GM21515 (cell line): ENCODE measurements around the gene PDGFRB.
"Not testable (repeated sequence)": the region's sequence is repeated elsewhere in the genome, so short reads cannot be mapped to it uniquely, and the experiment has no call there.

Source experiments
- ATAC-seq: cut with Tn5 transposase; IDR thresholded peaks from one replicate; pipeline ENCODE4 v1.9.1; 2021; ENCODE audit not compliant: unreplicated experiment

The PDGFRB gene

DNA sequence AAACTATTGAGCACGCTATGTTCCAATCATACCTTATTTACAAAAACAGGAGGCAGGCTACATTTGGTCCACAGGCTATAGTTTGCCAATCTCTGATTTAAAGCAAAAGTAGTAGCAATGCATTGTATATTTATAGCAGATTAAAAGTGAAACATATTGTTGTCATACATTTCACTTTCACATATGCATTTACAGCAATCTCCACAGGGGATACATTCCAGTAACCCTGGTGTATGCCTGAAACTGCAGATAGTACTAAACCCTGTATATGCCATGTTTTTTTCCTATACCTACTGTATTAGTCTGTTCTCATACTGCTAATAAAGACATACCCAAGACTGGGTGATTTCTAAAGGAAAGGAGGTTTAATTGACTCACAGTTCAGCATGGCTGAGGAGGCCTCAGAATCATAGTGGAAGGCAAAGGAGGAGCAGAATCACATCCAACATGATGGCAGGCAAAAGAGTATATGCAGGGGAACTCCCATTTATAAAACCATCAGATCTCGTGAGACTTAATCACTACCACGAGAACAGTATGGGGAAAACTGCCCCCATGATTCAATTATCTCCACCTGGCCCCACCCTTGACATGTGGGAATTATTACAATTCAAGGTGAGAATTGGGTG, 63.4 kb downstream of the PDGFRB start:
- ATAC-seq, result peak; percentile 86

DNA sequence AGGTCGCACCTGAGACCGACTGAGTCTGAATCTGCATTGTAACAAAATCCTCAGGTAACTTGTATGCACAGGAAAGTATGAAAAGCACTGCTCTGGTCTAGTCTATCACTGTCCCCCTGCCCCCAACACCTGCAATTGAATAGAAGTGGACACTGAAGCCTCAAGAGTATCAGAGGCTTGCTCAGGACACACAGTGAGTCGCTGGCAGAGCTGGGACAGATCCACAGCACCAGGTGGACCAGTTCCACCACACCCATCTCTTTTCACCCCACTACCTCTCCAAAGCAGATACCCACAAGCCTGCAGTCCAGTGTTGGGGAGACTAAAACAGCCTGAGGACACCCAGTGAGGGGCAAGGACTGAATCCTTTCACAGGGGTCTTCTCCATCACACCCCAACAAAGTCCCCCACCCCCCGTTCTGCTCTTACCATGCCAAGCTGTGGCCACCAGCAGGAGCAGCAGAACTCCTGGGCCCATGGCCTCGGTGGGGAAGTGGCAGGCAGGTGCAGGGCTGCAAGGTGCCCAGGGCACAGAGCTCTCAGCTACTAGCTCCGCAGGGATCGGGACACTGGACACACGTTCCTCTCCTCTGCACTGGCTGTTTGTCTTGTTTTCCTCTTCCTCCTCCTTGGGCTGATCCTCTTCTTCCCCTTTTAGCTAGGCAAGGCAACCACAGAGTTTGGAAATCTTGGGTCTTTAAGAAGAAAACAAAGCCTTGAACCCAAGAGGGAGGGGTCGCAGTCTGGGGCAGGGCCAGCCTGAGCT, 69.5 kb downstream of the PDGFRB start, which contains the start of gene CSF1R:
CSF1R (minus strand) TSS at position 605 of the 766 bp plus-strand sequence; CDS start at position 478, 127 bp downstream.
- ATAC-seq, result no peak

DNA sequence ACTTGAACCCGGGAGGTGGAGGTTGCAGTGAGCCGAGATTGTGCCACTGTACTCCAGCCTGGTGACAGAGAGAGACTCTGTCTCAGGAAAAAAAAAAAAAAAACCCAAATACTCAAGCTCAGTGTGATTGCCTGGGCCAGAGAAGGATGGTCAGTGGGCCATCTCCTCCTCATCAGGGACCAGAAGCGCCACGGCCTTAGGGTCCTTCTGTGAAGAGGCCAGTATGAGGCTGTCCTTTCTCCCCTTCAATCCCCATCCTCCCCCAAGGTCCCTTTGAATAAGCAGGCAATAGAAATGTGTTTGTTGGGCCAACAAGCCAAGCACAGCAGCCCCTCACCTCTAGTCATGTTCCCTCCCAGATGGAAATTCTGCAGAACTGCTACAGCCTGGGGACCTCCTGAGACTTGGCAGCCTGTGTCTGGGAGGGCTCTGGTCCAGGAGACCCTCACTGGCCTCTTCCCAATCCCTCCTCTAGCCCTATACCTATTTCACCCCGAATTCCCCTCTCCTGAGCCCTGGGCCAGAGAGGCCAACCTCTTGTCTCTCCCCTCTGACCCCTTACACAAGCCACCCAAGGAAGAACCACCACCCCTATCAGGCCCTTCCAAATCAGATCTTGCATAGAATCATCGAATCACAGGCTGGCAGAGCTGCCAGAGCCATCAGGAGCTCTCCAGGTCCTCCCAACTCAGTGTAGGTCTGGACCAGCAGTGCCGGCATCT, 70.3 kb downstream of the PDGFRB start:
- ATAC-seq, result no peak

DNA sequence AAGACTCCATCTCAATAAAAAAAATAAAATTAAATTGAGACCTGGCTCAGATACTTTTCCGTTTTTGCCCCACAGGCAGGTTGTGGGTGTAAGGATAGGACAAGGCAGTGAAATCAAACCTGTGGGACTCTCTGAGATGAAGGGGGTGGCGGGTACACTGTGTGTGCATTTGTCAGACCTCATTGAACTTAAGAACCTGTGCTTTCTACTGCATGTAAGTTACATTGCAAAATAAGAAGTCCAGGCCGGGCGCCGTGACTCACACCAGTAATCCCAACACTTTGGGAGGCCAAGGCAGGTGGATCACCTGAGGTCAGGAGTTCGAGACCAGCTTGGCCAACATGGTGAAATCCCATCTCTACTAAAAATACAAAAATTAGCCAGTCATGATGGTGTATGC, 70.9 kb downstream of the PDGFRB start:
- ATAC-seq, result not testable (repeated sequence)

DNA sequence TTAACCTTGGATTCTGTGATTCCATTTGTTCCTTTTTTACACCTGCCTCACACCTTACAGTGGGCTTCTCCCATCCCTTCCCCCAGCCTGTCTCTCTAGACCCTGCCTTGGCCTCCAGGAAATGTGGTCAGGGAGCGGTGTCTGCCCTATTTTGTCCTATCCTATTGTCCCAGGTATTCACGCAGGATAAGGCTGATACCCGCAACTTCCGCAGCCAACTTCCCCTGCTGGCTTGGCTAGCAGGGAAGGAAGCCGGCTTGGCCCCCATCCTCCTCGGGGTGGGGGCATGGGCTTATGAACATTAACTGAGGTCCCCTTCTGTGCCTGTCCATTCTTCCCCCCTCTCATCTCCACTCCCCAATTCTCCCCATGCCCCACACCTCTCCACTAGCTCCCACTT, 72.8 kb downstream of the PDGFRB start:
- ATAC-seq, result no peak

DNA sequence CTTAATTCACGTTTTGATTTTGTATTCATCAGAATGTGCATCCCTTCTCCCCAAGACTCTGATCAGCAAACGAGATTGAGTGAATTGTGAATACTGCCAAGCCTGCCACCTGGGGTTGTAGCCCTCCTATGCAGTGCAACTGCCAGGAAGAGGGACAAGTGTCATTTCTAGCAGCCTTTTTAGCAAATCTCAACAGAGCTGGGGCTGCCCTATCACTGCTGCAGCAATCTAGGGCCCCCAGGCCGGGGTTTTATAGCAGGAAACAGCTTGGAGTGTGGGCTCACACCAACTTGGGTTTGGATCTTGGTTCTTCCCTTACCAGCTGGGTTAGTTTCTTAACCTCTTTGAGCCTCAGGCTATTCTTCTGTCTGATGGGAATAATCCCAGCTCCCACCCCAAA, 73.3 kb downstream of the PDGFRB start:
- peak; percentile 7 for ATAC-seq

DNA sequence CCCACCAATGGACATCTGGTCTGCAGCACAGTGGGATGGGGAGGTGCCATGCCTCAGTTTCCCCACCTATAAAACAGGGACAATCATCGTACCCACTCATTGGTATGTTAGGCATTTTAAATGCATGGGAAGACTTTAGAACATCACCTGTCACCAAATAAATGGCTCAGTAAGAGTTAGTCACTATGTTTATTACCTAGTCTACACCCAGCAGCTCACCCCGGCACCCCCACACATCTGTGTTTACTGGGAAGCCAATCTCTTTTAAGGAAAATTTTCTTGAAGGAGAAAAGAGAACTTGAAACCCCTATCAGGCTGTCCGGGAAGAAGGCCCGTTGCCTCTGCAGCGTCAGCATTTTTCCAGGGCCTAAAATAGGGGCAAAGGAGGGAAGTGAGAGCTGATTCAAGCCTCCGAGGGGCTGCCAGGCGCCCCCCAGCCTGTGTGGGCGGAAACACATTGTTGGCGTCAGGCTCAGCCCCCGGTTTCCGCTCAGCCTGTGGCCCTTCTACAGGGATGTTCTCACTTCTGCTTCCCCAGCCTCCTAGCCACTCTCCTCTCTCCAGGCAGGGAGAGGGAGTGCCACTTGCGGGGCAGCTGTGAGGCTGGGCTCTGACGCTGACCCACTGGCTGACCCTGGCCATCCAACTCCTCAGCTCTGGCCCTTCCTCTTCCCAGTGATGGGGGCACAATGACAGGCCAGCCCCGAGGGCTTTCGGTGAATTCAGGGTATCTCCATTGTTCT, 73.9 kb downstream of the PDGFRB start:
- peak; percentile 85 for ATAC-seq

DNA sequence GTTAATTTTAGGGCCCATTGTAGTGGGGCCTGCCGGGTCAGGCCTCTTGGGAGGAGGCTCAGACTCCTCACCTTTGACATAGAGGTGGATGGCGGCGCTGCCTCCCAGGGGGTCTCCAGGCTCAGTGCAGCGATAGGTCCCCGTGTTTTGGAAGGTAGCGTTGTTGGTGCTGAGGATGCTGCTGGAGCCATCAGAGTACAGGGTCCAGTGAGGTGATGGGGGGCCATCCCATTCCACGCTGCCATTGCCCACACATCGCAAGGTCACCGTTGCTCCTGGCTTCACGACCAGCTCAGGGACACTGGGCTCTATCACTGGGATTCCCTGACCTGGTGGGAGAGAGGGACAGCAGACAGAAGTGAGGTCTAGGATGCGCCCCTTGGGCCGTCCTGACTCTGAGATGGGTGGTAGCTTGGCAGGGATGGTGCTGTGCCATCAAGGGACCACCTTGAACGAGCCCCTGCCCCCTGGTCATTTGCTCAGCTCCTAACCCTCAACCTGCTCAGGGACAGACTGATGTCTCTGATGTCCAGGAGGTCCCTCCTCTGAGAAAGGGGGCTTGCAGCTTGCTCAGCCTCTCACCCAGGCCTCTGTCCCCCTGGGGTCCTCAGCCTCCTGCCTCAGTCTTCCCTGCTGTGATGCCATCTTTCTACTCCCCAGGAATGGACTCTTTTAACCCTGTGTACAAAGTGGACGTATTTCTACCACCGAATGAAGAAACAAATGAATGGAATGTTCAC, 74.8 kb downstream of the PDGFRB start:
- ATAC-seq, result no peak

DNA sequence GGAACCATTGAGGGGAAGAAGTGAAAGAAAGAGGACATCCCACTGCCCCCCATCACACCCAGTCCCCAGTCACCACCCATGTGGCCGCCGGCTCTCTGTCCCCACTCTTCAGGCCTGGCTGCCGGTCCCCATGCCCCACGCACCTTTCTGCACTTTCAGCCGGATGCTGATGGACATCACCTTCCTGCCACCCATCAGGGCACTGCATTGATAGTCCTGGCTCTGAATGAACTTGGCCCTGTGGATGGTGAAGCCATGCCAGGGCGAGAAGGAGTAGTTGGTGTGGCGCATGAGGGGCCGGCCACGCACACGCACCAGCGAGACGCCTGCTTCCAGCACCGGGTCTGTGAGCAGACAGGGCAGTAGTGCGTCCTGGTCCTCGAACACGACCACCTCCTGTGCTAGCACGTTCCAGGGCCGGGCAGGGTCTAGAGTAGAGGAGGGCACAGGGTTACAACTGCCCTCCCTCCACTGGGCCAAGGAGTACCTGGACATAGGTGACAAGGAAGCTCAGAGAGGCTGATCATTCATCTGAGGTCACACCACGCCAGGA, 75.7 kb downstream of the PDGFRB start:
- no peak for ATAC-seq

DNA sequence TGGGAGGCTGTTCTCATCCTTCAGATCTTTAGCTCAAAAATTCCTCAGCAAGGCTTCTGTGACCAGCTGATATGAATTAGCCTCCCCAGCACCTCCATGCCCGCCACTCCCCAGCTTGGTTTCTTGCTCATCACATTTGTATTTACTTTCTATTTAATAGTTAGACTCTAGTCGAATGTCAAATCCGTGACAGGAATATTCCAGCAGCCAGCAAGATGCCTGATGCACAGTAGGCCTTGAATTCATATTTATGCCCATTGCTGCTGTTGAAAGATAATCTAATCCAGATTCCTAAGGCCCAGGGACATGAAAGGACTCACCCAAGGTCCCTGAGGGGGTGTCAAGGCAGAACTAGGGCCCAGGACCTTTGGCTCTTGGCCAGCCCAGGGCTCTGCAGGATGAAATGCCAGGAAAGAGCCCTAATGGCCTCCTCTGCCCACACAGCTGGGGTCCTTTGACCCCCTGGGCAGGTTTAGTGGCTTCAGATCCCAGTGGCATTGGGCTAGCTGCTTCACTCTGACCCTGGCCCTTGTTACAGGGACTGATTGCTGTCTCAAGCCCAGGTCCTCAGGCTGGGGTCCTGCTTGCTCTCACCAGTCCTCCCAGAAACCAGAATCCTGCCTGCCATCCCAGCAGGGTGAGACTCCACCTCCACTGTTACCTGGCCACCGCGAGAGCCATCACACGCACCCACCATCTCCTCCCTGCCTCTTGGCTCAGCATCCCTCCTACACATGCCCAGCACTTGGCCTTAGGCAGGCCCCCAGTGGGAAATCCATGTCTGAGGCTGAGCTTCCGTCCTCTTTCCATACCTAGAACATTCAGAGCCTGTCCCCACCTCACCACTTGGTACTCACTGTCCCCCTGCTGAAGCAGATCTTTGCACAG, 76.6 kb downstream of the PDGFRB start:
- ATAC-seq, result no peak

DNA sequence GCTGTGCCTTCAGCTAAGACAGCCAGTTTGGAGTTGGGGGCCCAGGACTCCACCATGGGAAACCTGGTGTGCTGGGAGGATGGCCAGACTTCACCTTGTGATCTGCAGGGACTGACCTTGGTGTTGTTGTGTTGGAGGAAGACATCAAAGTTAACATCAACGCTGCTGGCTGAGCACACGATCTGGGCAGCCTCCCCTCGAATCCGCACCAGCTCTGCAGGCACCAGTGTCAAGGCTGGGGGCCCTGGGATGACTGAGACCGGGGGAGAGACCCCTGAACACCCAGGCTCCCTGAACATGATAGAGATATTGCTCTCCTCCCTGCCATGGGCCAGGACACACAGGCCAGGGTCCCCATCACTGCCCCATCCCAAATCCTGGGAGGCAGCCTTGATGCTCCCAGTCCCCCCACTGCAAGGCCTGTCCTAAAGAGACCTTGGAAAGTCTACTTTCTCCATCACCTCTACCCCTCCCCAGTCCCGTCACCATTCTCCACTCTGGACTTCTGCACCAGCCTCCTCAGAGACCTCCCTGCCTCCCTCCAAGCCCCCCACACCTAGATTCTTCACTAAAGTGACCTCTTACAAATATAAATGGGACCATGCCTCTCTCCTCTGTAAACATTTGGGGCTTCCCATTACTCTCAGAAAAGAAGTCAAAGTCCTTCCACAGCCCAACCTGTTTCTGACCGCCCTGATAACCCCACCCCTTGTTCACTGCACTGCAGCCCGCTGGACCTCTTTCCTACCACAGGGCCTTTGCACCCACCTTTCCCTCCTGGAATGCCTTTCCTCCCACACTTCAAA, 77.4 kb downstream of the PDGFRB start:
- no peak for ATAC-seq

DNA sequence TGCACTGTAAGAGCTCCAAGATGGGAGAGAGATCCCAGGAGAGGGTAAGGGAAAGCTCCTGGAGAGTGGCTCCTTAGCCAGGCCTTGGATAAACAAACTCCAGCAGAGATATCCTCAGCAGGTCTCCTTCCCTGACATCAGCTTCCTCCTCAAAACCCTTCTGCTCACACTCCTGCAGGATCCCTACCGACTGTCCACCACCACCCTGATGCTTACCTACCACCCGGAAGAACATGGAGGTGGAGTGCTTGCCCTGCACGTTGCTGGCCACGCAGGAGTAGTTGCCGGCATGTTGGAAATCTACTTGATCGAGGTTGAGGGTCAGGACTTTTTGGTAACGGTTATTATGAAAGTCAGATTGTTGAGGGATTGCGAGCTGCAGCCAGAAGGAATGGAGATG, 78.6 kb downstream of the PDGFRB start:
- no peak for ATAC-seq

DNA sequence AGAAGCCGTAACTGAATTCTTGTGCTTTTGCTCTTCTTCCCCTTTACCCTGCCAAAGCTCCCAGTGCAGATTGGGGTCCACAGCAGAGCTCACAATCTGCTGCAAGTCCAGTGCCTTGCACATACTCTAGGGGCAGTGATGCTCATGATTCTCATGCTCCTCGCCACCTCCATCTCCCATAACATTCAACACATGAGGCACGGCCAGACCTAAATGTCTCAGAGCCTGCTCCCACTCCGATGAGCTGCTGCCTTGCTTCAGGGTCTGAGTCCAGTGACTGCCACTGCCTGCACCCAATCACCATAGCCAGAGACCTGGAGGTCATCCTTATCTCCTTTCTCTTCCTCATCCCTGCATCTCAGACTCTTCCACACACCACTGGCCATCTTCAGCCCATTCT, 79.8 kb downstream of the PDGFRB start:
- no peak for ATAC-seq

DNA sequence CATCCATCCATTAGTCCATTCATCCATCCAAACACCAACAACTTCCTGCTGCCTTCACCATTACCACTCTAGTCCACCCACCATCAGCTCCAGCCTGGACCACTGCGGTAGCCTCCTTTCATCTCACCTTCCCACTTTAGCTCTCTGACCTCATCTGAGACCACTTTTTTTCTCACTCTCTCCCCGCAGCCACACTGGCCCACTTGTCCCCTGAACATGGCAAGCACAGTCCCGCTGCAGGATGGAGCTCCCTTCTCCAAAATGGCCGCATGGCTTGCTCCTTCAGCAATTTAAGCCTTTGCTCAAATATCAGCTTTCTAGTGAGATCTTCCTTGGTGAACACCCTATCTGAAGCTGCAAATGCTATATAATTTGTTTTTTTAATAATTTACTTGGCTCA, 80.4 kb downstream of the PDGFRB start:
- ATAC-seq, result no peak

DNA sequence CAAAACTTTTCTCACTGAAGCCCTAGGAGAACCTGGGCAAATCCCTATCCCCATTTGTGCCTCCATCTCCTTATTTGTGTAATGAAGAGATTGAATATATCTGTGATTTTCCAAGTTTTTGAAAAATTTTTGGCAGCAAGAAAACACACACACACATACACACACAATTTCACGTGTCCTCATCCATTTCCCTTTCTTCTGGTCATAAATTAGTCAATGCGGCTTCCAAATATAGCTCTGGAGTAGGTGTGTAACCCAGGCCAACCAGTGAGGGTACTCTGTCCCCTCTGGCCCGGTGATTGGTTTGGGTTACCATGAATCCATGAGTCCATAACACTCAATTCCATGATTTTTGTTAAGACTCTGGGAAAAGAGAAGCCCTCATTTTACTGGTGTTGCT, 82.0 kb downstream of the PDGFRB start:
- ATAC-seq, result no peak

DNA sequence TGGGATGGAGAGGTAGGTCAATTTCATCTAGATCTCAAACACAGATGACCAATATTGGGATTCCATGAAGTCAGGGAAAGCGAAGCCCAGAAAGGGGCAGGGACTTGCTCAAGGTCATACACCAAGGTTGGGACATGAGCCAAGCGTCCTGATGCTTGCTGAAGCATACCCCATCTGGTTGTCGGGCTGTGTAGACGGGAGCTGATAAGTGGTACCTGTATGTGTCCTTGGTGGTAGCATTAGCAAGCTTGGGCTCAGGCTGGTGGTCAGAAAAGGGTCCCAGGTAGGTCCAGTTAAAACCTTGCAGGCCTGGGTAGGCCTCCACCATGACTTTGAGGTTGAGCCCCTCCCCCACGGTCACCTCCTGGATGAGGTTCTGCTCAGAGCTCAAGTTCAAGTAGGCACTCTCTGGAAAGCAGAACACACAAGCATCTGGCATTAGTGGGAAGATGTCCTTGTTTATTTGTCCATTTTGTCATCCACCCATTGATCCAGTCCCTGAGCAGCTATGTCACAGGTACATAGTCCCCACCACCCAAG, 82.5 kb downstream of the PDGFRB start:
- no peak for ATAC-seq

DNA sequence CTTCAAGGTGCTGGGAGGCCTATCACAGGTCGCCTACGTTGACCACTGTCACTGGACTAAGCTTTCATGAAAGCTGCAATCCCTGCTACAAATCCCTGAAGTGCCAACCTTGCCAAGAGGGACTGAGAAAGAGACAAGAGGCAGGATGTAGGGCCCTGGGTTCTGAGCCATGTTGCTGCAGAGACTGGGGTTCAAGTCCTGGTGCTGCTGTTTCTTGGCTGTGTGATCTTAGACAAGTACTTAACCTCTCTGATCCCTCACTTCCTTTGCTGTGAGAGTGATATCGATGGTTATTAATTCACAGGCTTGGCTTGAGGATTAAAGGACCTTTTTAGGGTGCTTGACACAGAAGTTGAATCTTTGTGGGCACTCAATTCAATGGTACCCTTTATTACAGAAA, 84.8 kb downstream of the PDGFRB start:
- no peak for ATAC-seq
